TTC549 (cell line): ENCODE results near the gene PODN.

Experiments
- FAIRE-seq: peaks from 2 replicates; lab custom pipeline; 2012; peaks lifted over from hg19 to GRCh38; lab: Jason Lieb, UNC

Gene PODN

GRCh38 chr1:53089478-53090226 is 27.6 kb downstream of the PODN start:
- FAIRE-seq: no peak

GRCh38 chr1:53090227-53091147 is 28.5 kb downstream of the PODN start:
- FAIRE-seq: no peak

GRCh38 chr1:53091841-53092645 is 30.0 kb downstream of the PODN start:
- FAIRE-seq: no peak

- FAIRE-seq: no peak
Measured at GRCh38 chr1:53092659-53093450, 30.8 kb downstream of the PODN start.

GRCh38 chr1:53093451-53093754 is 31.4 kb downstream of the PODN start:
- no peak for FAIRE-seq

- FAIRE-seq: no peak
Measured at GRCh38 chr1:53093778-53094532, 31.9 kb downstream of the PODN start.

- no peak for FAIRE-seq
Measured at GRCh38 chr1:53094533-53094919, 32.5 kb downstream of the PODN start.

GRCh38 chr1:53104289-53104913 is 42.4 kb downstream of the PODN start:
- no peak for FAIRE-seq

- FAIRE-seq: no peak
Measured at GRCh38 chr1:53107090-53107489, 45.1 kb downstream of the PODN start.

GRCh38 chr1:53107570-53108322 is 45.7 kb downstream of the PODN start:
- FAIRE-seq: no peak

- no peak for FAIRE-seq
Measured at GRCh38 chr1:53108646-53109580, 46.9 kb downstream of the PODN start.

- no peak for FAIRE-seq
Measured at GRCh38 chr1:53110370-53111072, 48.5 kb downstream of the PODN start.

- FAIRE-seq: no peak
Measured at GRCh38 chr1:53111073-53111556, 49.1 kb downstream of the PODN start.

GRCh38 chr1:53111693-53112092 is 49.7 kb downstream of the PODN start:
- no peak for FAIRE-seq

- FAIRE-seq: no peak
Measured at GRCh38 chr1:53112271-53112774, 50.3 kb downstream of the PODN start.

- no peak for FAIRE-seq
Measured at GRCh38 chr1:53112861-53113260, 50.8 kb downstream of the PODN start.

GRCh38 chr1:53114090-53114489 is 52.1 kb downstream of the PODN start:
- FAIRE-seq: no peak
